Upper lobe of left lung (tissue), 6 donors: ENCODE data around the gene FAM216B. TPM values are rescaled to one million over a fixed set of nuclear protein-coding genes. Genes with fewer than 3 reads are reported as not detected.

Source experiments
- ATAC-seq, 2 donors: fragments of 200-7000 bp; cut with Tn5 transposase; one replicate each; pipeline ENCODE4 v1.9.1; 2022; ENCODE audit warnings: mild to moderate bottlenecking in 2 of 2, moderate library complexity in 2 of 2; ENCODE audit not compliant: low FRiP score in 2 of 2
- DNase-seq, 2 donors: peaks; one replicate each; pipeline ENCODE4 v3.0.0-alpha.2; 2019 to 2020
- H3K27ac ChIP-seq, 4 donors: fragments of 200-600 bp; sonication (generic); one replicate each; pipeline ENCODE4 v1.5.1; 2016 to 2019
- H3K27me3 ChIP-seq, 4 donors: fragments of 200-600 bp; sonication (generic); one replicate each; pipeline ENCODE4 v1.5.1; 2017 to 2019
- H3K36me3 ChIP-seq, 4 donors: fragments of 200-600 bp; sonication (generic); one replicate each; pipeline ENCODE4 v1.5.1; 2016 to 2019
- H3K4me1 ChIP-seq, 4 donors: fragments of 200-600 bp; sonication (generic); one replicate each; pipeline ENCODE4 v1.5.1; 2018 to 2019
- H3K4me3 ChIP-seq, 4 donors: fragments of 200-600 bp; sonication (generic); one replicate each; pipeline ENCODE4 v1.5.1; 2017 to 2019; ENCODE audit warnings: mild to moderate bottlenecking in 2 of 4, moderate library complexity in 1 of 4
- H3K9me3 ChIP-seq, 4 donors: fragments of 200-600 bp; sonication (generic); one replicate each; pipeline ENCODE4 v1.5.1; 2018 to 2019
- CTCF ChIP-seq, 6 experiments: fragments of 450-650 bp in 4 of 6; fragments of 200-600 bp in 2 of 6; sonication (generic) in 2 of 6; IDR thresholded peaks; one replicate each; pipeline ENCODE4 v1.5.1; 2016 to 2019; ENCODE audit warnings: antibody characterized with exemption in 6 of 6
- EP300 ChIP-seq, 4 donors: sonication (generic); formaldehyde crosslinking; IDR thresholded peaks; one replicate each; pipeline ENCODE4 v1.5.1; 2017; ENCODE audit warnings: antibody characterized with exemption in 4 of 4, control low read depth in 2 of 4
- POLR2A ChIP-seq, 4 donors: fragments of 450-650 bp; IDR thresholded peaks; one replicate each; pipeline ENCODE4 v1.5.1; 2016 to 2017; ENCODE audit warnings: antibody characterized with exemption in 4 of 4, mild to moderate bottlenecking in 2 of 4
- POLR2AphosphoS5 ChIP-seq, 2 donors: sonication (generic); formaldehyde crosslinking; IDR thresholded peaks; one replicate each; pipeline ENCODE4 v1.5.1; 2017; ENCODE audit warnings: antibody characterized with exemption in 2 of 2
- WGBS, 2 donors: methylation state at CpG; one replicate each; pipeline ENCODE4 v1.1.5; 2017 to 2018; 5-methylcytosine and 5-hydroxymethylcytosine counted together
- total RNA-seq, 6 donors: library from RNA; depleted of rRNA in 4 of 6; stranded (reverse); fragments of >200 nt in 4 of 6; gene quantifications; one replicate each; pipeline versions ENCODE4 v1.1.0 to v1.2.1, GENCODE V29; 2016 to 2021
- donor health status: DM: no; HTN: no; CAD: no; lungs with moderate emphysema.
- donor health status: DM: no; HTN: yes; CAD: no; lungs with severe emphysema.

Gene FAM216B
- total RNA-seq, 6 donors from 2014 or later: 0.43 to 60.5 (median 9.9) TPM

GRCh38 chr13:42751693-42752092, 29.7 kb upstream of the FAM216B start:
- no peaks in the 10 kb centered on the region for H3K4me1 ChIP-seq
- no peak for TF ChIP-seq POLR2AphosphoS5 (IDR thresholded peaks at IDR 0.05)
- no peak for TF ChIP-seq EP300 (IDR thresholded peaks at IDR 0.05)
- no peak for TF ChIP-seq CTCF (IDR thresholded peaks at IDR 0.05)
- no peak for TF ChIP-seq POLR2A (IDR thresholded peaks at IDR 0.05)
- H3K36me3 ChIP-seq: no peaks in the 10 kb centered on the region
- no peaks in the 10 kb centered on the region for H3K27me3 ChIP-seq
- H3K9me3 ChIP-seq: no peaks in the 10 kb centered on the region
- DNase-seq (no peak), ATAC-seq (no peak)
- 87 to 93% methylated on average over 3 of the region's 3 CpGs for WGBS, 2 donors
- H3K4me3 ChIP-seq: no peak overlapping the region
- no peak overlapping the region for H3K27ac ChIP-seq

- no peaks in the 10 kb centered on the region for H3K4me1 ChIP-seq
- ATAC-seq: no peak
- no peaks in the 10 kb centered on the region for H3K36me3 ChIP-seq
- no peak overlapping the region for H3K4me3 ChIP-seq
- DNase-seq: no peak
- H3K9me3 ChIP-seq: no peaks in the 10 kb centered on the region
- no peaks in the 10 kb centered on the region for H3K27me3 ChIP-seq
- WGBS, 2 donors: 89 to 92% methylated on average over 2 of the region's 2 CpGs
- no peak overlapping the region for H3K27ac ChIP-seq
- no peak for TF ChIP-seq CTCF (IDR thresholded peaks at IDR 0.05)
- TF ChIP-seq POLR2AphosphoS5 (IDR thresholded peaks at IDR 0.05): no peak
- no peak for TF ChIP-seq POLR2A (IDR thresholded peaks at IDR 0.05)
- no peak for TF ChIP-seq EP300 (IDR thresholded peaks at IDR 0.05)
These were observed 28.7 kb upstream of the FAM216B start for GRCh38 chr13:42752731-42753130.

- Histone ChIP-seq H3K27me3 (no peaks in the 10 kb centered on the region), H3K27ac (no peak overlapping the region), H3K4me1 (no peaks in the 10 kb centered on the region), H3K4me3 (no peak overlapping the region), H3K9me3 (no peaks in the 10 kb centered on the region), H3K36me3 (no peaks in the 10 kb centered on the region)
- ATAC-seq (no peak), DNase-seq (no peak)
- no peak for TF ChIP-seq POLR2AphosphoS5 (IDR thresholded peaks at IDR 0.05)
- TF ChIP-seq POLR2A (IDR thresholded peaks at IDR 0.05): no peak
- no peak for TF ChIP-seq EP300 (IDR thresholded peaks at IDR 0.05)
- TF ChIP-seq CTCF (IDR thresholded peaks at IDR 0.05): no peak
- whole genome bisulfite sequencing, 2 donors: 67 to 82% methylated on average over 5 of the region's 5 CpGs
These were observed 27.7 kb upstream of the FAM216B start for GRCh38 chr13:42753697-42754096.

GRCh38 chr13:42754801-42755510, 26.4 kb upstream of the FAM216B start:
- 82 to 83% methylated on average over 1 of the region's 1 CpG for WGBS, 2 donors
- Histone ChIP-seq H3K4me1 (no peaks in the 10 kb centered on the region), H3K9me3 (no peaks in the 10 kb centered on the region), H3K4me3 (no peak overlapping the region), H3K27me3 (no peaks in the 10 kb centered on the region), H3K36me3 (no peaks in the 10 kb centered on the region), H3K27ac (no peak overlapping the region)
- TF ChIP-seq CTCF (IDR thresholded peaks at IDR 0.05) (no peak), POLR2A (IDR thresholded peaks at IDR 0.05) (no peak), EP300 (IDR thresholded peaks at IDR 0.05) (no peak), POLR2AphosphoS5 (IDR thresholded peaks at IDR 0.05) (no peak)
- no peak for DNase-seq
- no peak for ATAC-seq
